ENCODE data around the gene RAB4B.
"Not testable (repeated sequence)": the region's sequence is repeated elsewhere in the genome, so short reads cannot be mapped to it uniquely, and the experiment has no call there.

Gene RAB4B

GRCh38 chr19:40825460-40826095 is 47.5 kb downstream of the RAB4B start:
- not testable (repeated sequence) for DNase-seq

DNA sequence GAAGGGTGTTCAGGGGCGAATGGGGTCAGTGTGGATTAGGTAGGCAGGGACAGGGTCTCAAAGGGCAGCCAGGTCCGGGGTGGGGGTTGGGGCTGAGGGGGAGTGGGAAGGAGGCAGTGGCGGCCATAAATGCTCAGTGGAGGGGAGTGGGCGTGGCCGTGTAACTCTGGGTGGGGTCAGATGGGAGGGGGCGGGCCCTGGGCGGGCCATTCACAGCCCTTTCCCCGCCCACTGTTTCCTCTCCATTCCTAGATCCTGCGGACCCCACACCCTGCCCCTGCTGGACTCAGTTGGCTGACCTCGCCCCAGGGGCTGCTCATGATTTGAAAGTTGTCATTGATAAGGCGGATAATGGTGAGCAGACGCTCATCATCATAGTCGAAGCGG is 48.3 kb downstream of the RAB4B start:
- DNase-seq = not testable (repeated sequence)

- peak in 3 of 5 experiments; percentile 54 to 98 (median 83) for DNase-seq
Observed at GRCh38 chr19:40826699-40827385, 48.8 kb downstream of the RAB4B start.

DNA sequence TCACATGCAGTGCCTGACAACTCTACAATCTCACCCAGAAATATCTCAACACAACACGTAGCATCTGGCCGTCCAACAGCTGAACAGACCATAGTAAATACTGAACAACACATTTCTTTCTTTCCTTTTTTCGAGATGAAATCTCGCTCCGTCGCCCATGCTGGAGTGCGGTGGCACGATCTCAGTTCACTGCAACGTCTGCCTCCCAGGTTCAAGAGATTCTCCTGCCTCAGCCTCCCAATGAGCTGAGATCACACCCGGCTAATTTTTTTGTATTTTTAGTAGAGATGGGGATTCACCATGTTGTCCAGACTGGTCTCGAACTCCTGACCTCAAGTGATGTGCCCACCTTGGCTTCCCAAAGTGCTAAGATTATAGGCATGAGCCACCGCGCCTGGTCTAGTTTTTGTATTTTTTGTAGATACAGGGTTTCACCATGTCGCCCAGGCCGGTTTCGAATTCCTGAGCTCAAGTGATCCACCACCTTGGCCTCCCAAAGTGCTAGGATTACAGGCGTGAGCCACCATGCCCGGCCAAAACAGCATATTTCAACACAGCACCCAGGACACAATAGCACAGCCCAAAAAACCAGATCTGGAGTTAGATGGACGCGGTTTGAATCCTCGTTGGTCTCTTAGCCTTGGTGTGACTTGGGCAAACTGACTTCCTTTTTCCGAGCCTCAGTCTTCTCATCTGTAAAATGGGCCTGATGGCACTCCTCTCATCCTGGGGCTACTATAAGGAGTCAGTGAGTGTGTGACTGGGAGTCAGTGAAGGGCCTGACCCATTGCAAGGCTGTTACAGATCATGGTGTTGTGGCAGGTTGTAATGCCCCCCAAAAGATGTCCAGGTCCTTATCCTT is 49.6 kb downstream of the RAB4B start:
- DNase-seq = no peak

GRCh38 chr19:40829205-40829604 is 51.2 kb downstream of the RAB4B start:
- no peak for DNase-seq

- DNase-seq = not testable (repeated sequence)
Observed at GRCh38 chr19:40830741-40831140, 52.7 kb downstream of the RAB4B start.

DNA sequence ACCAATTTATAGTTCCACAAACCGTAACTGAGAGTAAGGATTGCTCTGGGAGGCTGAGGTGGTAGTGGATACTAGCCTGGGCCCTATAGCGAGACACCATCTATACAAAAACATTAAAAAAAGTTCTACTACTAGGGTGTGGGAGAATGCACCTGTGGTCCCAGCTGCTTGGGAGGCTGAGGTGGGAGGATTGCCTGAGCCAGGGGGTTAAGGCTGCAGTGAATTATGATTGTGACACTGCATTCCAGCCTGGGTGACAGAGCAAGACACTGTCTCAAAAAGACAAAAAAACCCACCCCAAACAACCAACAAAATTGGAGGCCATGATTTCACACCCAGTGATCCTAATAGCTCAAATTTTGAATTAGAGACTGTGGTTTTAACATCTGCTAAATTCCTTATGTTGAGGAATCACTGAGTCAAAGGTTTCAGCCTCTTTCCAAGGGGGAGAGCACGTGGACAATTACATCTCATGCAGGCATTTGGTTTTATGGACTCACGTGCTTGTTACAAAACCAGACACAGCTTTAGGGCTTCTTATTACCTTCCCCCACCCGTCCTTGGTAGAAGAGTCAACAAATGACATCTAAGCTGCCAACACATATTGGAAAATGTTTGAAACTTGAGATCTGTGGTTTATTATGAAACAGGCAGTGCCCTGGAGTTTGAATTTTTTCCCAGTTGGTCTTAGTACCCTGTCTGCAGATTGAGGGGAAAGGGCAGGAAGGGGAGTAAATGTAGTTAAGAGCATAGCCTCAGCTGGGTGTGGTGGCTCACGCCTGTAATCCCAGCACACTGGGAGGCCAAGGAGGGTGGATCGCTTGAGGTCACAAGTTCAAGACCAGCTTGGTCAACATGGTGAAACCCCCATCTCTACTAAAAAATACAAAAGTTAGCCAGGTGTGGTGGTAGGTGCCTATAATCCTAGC is 53.7 kb downstream of the RAB4B start:
- DNase-seq = no peak

DNA sequence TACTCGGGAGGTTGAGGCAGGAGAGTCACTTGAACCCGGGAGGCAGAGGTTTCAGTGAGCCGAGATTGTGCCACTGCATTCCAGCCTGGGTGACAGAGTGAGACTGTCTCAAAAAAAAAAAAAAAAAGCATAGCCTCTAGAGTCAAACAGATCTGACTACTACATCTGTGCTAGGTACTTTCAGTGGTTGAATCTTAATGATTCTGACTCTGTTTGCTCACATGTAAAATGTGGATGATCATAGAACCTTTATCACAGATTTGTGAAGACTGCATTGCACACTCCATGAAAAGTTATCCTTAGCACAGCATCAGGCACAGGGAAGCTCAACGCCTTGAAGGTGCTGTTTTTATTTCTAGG is 54.4 kb downstream of the RAB4B start:
- DNase-seq = not testable (repeated sequence)

DNA sequence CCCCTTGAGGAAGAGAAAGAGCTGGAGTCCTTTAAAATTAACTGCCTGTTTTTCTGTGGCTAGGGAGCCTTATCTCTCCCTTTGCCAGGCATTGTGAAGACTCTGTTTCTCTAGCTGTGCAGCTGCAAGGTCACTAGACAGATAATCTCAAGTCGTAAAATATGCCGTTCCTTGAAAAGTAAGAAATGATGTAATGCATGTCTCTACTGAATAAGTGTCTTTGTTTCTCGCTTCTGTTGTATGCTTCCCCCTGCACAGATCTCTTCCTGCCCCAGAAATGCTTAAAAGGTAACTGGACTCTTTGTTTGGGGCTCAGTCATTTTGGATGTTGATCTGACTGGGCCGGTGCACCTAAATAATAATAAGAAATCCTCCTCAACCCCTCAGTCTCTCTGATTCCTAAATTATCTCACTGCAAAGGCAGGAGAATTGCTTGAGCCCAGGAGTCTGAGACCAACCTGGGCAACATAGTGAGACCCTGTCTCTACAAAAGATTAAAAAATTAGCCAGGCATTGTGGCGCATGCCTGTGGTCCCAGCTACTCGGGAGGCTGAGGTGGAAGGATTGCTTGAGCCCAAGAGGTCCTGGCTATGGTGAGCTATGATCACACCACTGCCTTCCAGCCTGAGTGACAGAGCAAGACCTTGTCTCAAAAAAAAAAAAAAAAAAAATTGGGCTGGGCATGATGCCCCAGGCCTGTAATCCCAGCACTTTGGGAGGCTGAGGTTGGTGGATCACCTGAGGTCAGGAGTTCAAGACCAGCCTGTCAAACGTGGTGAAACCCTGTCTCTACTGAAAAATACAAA is 55.9 kb downstream of the RAB4B start:
- DNase-seq = not testable (repeated sequence)

DNA sequence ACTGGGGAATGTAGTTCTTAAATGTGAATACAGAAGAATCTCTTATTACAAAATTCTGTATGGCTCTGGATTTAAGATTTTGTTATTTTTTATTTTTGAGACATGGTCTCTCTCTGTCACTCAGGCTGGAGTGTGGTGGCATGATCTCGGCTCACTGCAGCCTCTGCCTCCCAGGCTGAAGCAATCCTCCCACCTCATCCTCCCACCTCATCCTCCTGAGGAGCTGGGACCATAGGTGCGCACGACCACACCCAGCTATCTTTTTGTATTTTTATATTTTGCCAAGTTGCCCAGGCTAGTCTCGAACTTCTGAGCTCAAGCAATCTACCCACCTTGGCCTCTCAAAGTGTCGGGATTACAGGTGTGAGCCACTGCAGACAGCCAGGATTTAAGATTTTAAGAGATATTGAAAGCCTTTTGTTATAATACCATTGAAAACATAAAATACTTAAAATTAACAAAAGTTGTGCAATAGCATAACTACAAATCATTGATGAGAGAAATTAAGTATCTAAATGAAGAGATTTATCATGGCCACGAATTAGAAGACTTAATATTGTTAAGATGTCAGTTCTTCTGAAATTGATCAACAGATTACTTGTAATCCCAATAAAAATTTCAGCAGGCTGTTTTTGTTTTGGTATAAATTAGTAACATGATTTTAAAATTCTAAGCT is 58.8 kb downstream of the RAB4B start:
- no peak for DNase-seq

- DNase-seq = not testable (repeated sequence)
Observed at GRCh38 chr19:40838477-40838876, 60.4 kb downstream of the RAB4B start.

DNA sequence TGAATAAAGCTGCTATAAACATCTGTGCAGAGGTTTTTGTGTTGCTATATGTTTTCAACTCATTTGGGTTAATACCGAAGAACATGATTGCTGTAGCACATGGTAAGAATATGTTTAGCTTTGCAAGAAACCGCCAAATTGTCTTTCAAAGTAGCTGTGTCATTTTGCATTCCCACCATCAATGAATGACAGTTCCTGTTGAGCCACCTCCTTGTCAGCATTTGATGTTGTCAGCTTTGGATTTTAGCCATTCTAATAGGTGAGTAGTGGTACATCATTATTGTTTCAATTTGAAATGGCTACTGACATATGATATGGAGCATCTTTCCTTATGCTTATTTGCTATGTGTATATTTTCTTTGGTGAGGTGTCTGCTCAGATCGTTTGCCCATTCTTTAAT is 64.0 kb downstream of the RAB4B start:
- DNase-seq = not testable (repeated sequence)

GRCh38 chr19:40842997-40843652 is 65.1 kb downstream of the RAB4B start:
- DNase-seq = peak in 1 of 5 experiments; percentile 52

DNA sequence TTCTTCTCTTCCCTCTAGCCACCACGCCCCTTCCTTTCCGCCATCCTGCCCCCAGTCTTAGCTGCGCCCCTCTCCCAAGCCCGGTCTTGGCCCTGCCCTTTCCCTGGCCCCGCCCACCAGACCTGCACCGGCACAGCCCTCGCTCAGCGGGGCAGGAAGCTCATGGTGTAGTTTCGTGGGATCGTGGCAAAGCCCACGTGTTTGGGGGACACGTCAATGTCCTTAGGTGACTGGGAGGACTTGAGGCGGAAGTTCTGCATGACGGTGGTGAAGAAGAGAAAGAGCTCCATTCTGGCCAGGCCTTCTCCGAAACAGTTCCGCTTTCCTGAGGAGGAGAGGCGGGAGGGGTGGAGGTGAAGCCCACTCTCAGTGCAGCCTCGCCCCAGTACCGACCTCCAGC is 65.6 kb downstream of the RAB4B start:
- DNase-seq = peak in 4 of 5 experiments; percentile 23 to 85 (median 58)
